K562 (cell line): ENCODE measurements around the gene EXOC4. TPM values are rescaled to one million over a fixed set of nuclear protein-coding genes. Genes with fewer than 3 reads are reported as not detected.

Experiments used
- ATAC-seq: fragments of 200-7000 bp; cut with Tn5 transposase; 3 replicates; pipeline ENCODE4 v1.9.1; 2020; ENCODE audit warnings: moderate library complexity
- BruUV-seq: library from RNA; stranded (reverse); fragments of 400-500 nt; replicated peaks from 2 replicates; lab custom pipeline; 2021; lab: Mats Ljungman, UMichigan
- CTCF ChIA-PET: fragments of 300-600 bp; formaldehyde crosslinking; extraction: SDS; loops from one replicate; lab custom pipeline; 2021; ENCODE audit warnings: low intra/inter-chr PET ratio; lab: Yijun Ruan, JAX
- POLR2A ChIA-PET: fragments of 300-600, 350-650 bp; sonication (Branson Sonifier 250); formaldehyde crosslinking; extraction: SDS; loops from one replicate; lab custom pipeline; 2021; ENCODE audit warnings: antibody characterized with exemption, inconsistent platforms; lab: Yijun Ruan, JAX
- DNase-seq, 4 experiments: peaks; one replicate each; pipeline versions ENCODE4 v3.0.0 to v3.0.0-alpha.2; 2011 to 2018; ENCODE audit warnings: low spot score in 3 of 4, mixed read lengths in 3 of 4; ENCODE audit errors: extremely low read depth in 1 of 4
- FAIRE-seq: peaks from 2 replicates; lab custom pipeline; 2011; peaks lifted over from hg19 to GRCh38; lab: Jason Lieb, UNC
- H2AFZ ChIP-seq: 2 replicates; pipeline ENCODE4 v1.6.0; 2011; ENCODE audit warnings: low read depth, low read length, control low read depth, inconsistent platforms
- H3K27ac ChIP-seq: fragments of 200-600 bp; 3 replicates; pipeline ENCODE4 v1.8.0; 2011; ENCODE audit warnings: low read depth, mild to moderate bottlenecking, control low read depth, inconsistent platforms, low read length, moderate library complexity, mixed read lengths; ENCODE audit errors: extremely low read depth
- H3K27me3 ChIP-seq, 2 experiments: fragments of 300-600 bp in 1 of 2; 2 replicates in 1 of 2; 3 replicates in 1 of 2; pipeline versions ENCODE4 v1.6.0 to v1.8.0; 2011; ENCODE audit warnings: inconsistent platforms in 2 of 2, low read length in 2 of 2, mild to moderate bottlenecking in 1 of 2, mixed read lengths in 1 of 2, moderate library complexity in 1 of 2; ENCODE audit not compliant: control insufficient read depth in 2 of 2, insufficient read depth in 2 of 2
- H3K36me3 ChIP-seq: fragments of 300-600 bp; 3 replicates; pipeline ENCODE4 v1.8.0; 2011; ENCODE audit warnings: mild to moderate bottlenecking, low read length, inconsistent platforms; ENCODE audit not compliant: control insufficient read depth, insufficient read depth
- H3K4me1 ChIP-seq, 2 experiments: fragments of 200-600 bp in 1 of 2; replicated peaks in 1 of 2; 2 replicates in 1 of 2; 3 replicates in 1 of 2; pipeline versions ENCODE4 v1.5.1 to v1.8.0; 2011; ENCODE audit warnings: inconsistent platforms in 2 of 2, low read length in 2 of 2, mild to moderate bottlenecking in 1 of 2, mixed read lengths in 1 of 2, moderate library complexity in 1 of 2; ENCODE audit not compliant: control insufficient read depth in 2 of 2, insufficient read depth in 2 of 2
- H3K4me2 ChIP-seq: 2 replicates; pipeline ENCODE4 v1.6.1; 2011; ENCODE audit warnings: low read length, control low read depth, inconsistent platforms, mixed read lengths; ENCODE audit not compliant: insufficient read depth
- H3K4me3 ChIP-seq: fragments of 200-600 bp; sonication (generic), shearing (Covaris generic); 2 replicates; pipeline ENCODE4 v1.5.1; 2016; ENCODE audit warnings: control low read depth, inconsistent platforms
- H3K79me2 ChIP-seq: fragments of 200-600 bp; 3 replicates; pipeline ENCODE4 v1.8.0; 2011; ENCODE audit warnings: low read length, inconsistent platforms; ENCODE audit not compliant: control insufficient read depth, insufficient read depth
- H3K9ac ChIP-seq, 2 experiments: 2 replicates each; pipeline versions ENCODE4 v1.6.0 to v1.6.1; 2011; ENCODE audit warnings: low read depth in 2 of 2, low read length in 2 of 2, control low read depth in 1 of 2, inconsistent platforms in 1 of 2, mild to moderate bottlenecking in 1 of 2, mixed read lengths in 1 of 2; ENCODE audit not compliant: insufficient read depth in 1 of 2
- H3K9me1 ChIP-seq: one replicate; pipeline ENCODE4 v1.6.0; 2011; ENCODE audit warnings: inconsistent platforms, mild to moderate bottlenecking, low read length, moderate library complexity; ENCODE audit not compliant: control insufficient read depth, insufficient read depth
- H3K9me3 ChIP-seq: replicated peaks from 2 replicates; pipeline ENCODE4 v1.5.1; 2011; ENCODE audit warnings: low read depth, low read length, inconsistent platforms; ENCODE audit not compliant: control insufficient read depth, insufficient read depth
- H4K20me1 ChIP-seq: replicated peaks from 2 replicates; pipeline ENCODE4 v1.6.1; 2011; ENCODE audit warnings: low read length, inconsistent platforms, mixed read lengths; ENCODE audit not compliant: control insufficient read depth, insufficient read depth
- ATF7 ChIP-seq: fragments of 450-650 bp; IDR thresholded peaks from 2 replicates; pipeline ENCODE4 v1.7.1; 2014; ENCODE audit warnings: mild to moderate bottlenecking, moderate library complexity
- BRF1 ChIP-seq: IDR thresholded peaks from 3 replicates; pipeline ENCODE4 v1.6.1; 2011; ENCODE audit warnings: borderline replicate concordance, mild to moderate bottlenecking; ENCODE audit not compliant: insufficient read length; ENCODE audit errors: extremely low read depth
- IRF1 ChIP-seq: sonication (generic); formaldehyde crosslinking; IDR thresholded peaks from 2 replicates; pipeline ENCODE4 v1.8.0; 2022; ENCODE audit warnings: missing genetic modification reagents, mild to moderate bottlenecking, borderline replicate concordance
- JUND ChIP-seq, 2 experiments: IDR thresholded peaks; 2 replicates in 1 of 2; 3 replicates in 1 of 2; pipeline ENCODE4 v1.6.1; 2011; ENCODE audit warnings: borderline replicate concordance in 2 of 2, low read depth in 2 of 2, low read length in 2 of 2, improper control_type of control experiment in 1 of 2, missing biosample characterization in 1 of 2, missing genetic modification characterization in 1 of 2, missing genetic modification reagents in 1 of 2
- LCOR ChIP-seq: sonication (generic); formaldehyde crosslinking; IDR thresholded peaks from 2 replicates; pipeline ENCODE4 v1.8.0; 2022; ENCODE audit warnings: mild to moderate bottlenecking, missing genetic modification reagents
- MIER1 ChIP-seq: fragments of 450-650 bp; IDR thresholded peaks from 2 replicates; pipeline ENCODE4 v1.6.1; 2016; ENCODE audit warnings: antibody characterized with exemption, mild to moderate bottlenecking, low read depth
- TCFL5 ChIP-seq: fragments of 250-450 bp; sonication (Bioruptor Pico); conservative IDR thresholded peaks from 2 replicates; pipeline ENCODE4 v1.6.1; 2021; ENCODE audit warnings: mild to moderate bottlenecking, moderate library complexity, matching md5 sums
- ZNF830 ChIP-seq: fragments of 250-450 bp; sonication (Bioruptor Pico); IDR thresholded peaks from 2 replicates; pipeline ENCODE4 v1.5.0; 2021; ENCODE audit warnings: mild to moderate bottlenecking
- ZZZ3 ChIP-seq: fragments of 450-650 bp; IDR thresholded peaks from 2 replicates; pipeline ENCODE4 v1.6.1; 2016; ENCODE audit warnings: antibody characterized with exemption, mild to moderate bottlenecking, moderate library complexity
- WGBS: fragments of 100-300 bp; shearing (Covaris generic); methylation state at CpG from one replicate; pipeline ENCODE4 v1.1.6; 2016; ENCODE audit warnings: low coverage, mixed read lengths; ENCODE audit not compliant: insufficient coverage; ENCODE audit errors: missing lambda C conversion rate; 5-methylcytosine and 5-hydroxymethylcytosine counted together
- in situ Hi-C: fragments of 300-500 bp; cut with MboI; formaldehyde crosslinking; loops from 4 replicates; pipeline ENCODE4 v1.15.0; 2018; ENCODE audit warnings: inconsistent platforms, mixed read lengths
- intact Hi-C: fragments of 100-400 bp; cut with micrococcal nuclease; formaldehyde crosslinking; loops from 2 replicates; pipeline ENCODE4 v1.14.2; 2022
- polyA plus RNA-seq, 8 experiments: library from polyadenylated mRNA; depleted of rRNA in 4 of 8; stranded (reverse) in 5 of 8; unstranded in 3 of 8; fragments of >200 nt; fragmentation: Nextera tagmentation in 2 of 8; fragmentation: Illumina TruSeq in 1 of 8; extraction: Ambion mirVana in 2 of 8; extraction: Trizol in 1 of 8; gene quantifications; 2 replicates each; pipeline versions ENCODE4 v1.2.1 to v1.2.3, GENCODE V29; 2011 to 2014; ENCODE audit warnings: inconsistent platforms in 1 of 8, missing spikeins in 1 of 8
- total RNA-seq, 7 experiments: library from RNA; depleted of rRNA in 6 of 7; stranded (reverse); fragments of >200 nt in 6 of 7; fragmentation: Illumina TruSeq in 2 of 7; extraction: Trizol in 2 of 7; gene quantifications; 2 replicates each; pipeline versions ENCODE4 v1.2.1 to v1.2.3, GENCODE V29; 2011 to 2021; ENCODE audit warnings: low replicate concordance in 1 of 7
- TF ChIP-seq, protein P1 (sequence below): fragments of 450-650 bp; IDR thresholded peaks from 2 replicates; pipeline ENCODE4 v1.6.1; 2017; ENCODE audit warnings: antibody characterized with exemption, mild to moderate bottlenecking

The EXOC4 gene
- total and polyA plus RNA-seq, 9 of the 15 experiments (the other 6 are each of a cell fraction or from before 2014, with no cell fraction given): 18.5 to 73.1 (median 46.6) TPM

- FAIRE-seq: no peak
- no peak overlapping the region for H3K9ac ChIP-seq
- no peak for ATAC-seq
- POLR2A ChIA-PET: no interaction called here
- intact Hi-C loops (no loop called here), in situ Hi-C loops (no loop called here)
- WGBS: 47% methylated on average over 4 of the region's 4 CpGs
- no TSS peak for BruUV-seq
- no peak overlapping the region for H3K27ac ChIP-seq
- no peak overlapping the region for H3K4me2 ChIP-seq
- H3K27me3 ChIP-seq: no peaks in the 10 kb centered on the region
- H4K20me1 ChIP-seq: no peaks in the 10 kb centered on the region
- H3K9me1 ChIP-seq: no peaks in the 10 kb centered on the region
- no peak overlapping the region for H3K4me3 ChIP-seq
- no peak overlapping the region for H2AFZ ChIP-seq
- H3K4me1 ChIP-seq: no peaks in the 10 kb centered on the region
- TF ChIP-seq ZZZ3 (no peak), MIER1 (no peak), LCOR (CRISPR knock-in tag) (no peak), JUND (IDR thresholded peaks at IDR 0.05; ENCODE audit: borderline replicate concordance, low read depth, low read length) (no peak), JUND (tag; IDR thresholded peaks at IDR 0.05; ENCODE audit: borderline replicate concordance, low read depth, low read length) (no peak), BRF1 (no peak)
- CTCF ChIA-PET: no interaction called here
- H3K9me3 ChIP-seq: no peaks in the 10 kb centered on the region
- H3K79me2 ChIP-seq: no peaks in the 10 kb centered on the region
- no peaks in the 10 kb centered on the region for H3K36me3 ChIP-seq
- DNase-seq: no peak
These were observed 519.0 kb downstream of the EXOC4 start for GRCh38 chr7:133771788-133772419.

DNA sequence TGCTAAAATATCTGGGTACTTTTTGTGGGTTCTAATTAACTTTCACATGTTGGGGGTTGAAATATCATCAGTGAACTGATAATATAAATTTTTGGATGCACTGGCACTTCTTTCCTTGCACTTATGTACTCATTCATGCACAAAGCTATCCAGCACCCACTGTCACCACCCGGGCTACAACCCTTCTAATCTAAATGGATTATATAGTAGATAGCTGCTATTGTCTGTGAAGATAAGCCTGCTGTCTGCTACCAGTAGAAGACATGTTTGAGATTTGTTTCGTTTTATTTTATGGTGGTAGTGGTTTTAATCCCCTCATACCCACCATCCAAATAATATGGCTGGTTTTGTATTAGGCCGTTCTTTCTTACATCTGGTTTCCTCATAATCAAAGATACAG lies 520.7 kb downstream of the EXOC4 start:
- no peak overlapping the region for H3K27ac ChIP-seq
- H3K36me3 ChIP-seq: no peaks in the 10 kb centered on the region
- WGBS: 21% methylated on average over 3 of the region's 3 CpGs
- H3K9me3 ChIP-seq: no peaks in the 10 kb centered on the region
- H2AFZ ChIP-seq: no peak overlapping the region
- no peak overlapping the region for H3K9ac ChIP-seq
- ChIA-PET POLR2A (interaction anchor here (0.8 kb wide), 1 partner anchor 21 kb away, joined by 3 read pairs; no protein-coding TSS in a partner anchor), CTCF (no interaction called here)
- no peaks in the 10 kb centered on the region for H3K9me1 ChIP-seq
- no peaks in the 10 kb centered on the region for H3K4me1 ChIP-seq
- no TSS peak for BruUV-seq
- H3K27me3 ChIP-seq: no peaks in the 10 kb centered on the region
- no peak for FAIRE-seq
- intact Hi-C loops: no loop called here
- H4K20me1 ChIP-seq: no peaks in the 10 kb centered on the region
- no peak overlapping the region for H3K4me2 ChIP-seq
- in situ Hi-C loops: no loop called here
- H3K79me2 ChIP-seq: no peaks in the 10 kb centered on the region
- DNase-seq: no peak
- ATAC-seq: no peak
- no peak overlapping the region for H3K4me3 ChIP-seq
- TF ChIP-seq TCFL5 (CRISPR knock-in tag) (no peak), ZNF830 (CRISPR knock-in tag) (no peak), IRF1 (CRISPR knock-in tag) (no peak), ATF7 (no peak)
- TF ChIP-seq, protein P1, sequence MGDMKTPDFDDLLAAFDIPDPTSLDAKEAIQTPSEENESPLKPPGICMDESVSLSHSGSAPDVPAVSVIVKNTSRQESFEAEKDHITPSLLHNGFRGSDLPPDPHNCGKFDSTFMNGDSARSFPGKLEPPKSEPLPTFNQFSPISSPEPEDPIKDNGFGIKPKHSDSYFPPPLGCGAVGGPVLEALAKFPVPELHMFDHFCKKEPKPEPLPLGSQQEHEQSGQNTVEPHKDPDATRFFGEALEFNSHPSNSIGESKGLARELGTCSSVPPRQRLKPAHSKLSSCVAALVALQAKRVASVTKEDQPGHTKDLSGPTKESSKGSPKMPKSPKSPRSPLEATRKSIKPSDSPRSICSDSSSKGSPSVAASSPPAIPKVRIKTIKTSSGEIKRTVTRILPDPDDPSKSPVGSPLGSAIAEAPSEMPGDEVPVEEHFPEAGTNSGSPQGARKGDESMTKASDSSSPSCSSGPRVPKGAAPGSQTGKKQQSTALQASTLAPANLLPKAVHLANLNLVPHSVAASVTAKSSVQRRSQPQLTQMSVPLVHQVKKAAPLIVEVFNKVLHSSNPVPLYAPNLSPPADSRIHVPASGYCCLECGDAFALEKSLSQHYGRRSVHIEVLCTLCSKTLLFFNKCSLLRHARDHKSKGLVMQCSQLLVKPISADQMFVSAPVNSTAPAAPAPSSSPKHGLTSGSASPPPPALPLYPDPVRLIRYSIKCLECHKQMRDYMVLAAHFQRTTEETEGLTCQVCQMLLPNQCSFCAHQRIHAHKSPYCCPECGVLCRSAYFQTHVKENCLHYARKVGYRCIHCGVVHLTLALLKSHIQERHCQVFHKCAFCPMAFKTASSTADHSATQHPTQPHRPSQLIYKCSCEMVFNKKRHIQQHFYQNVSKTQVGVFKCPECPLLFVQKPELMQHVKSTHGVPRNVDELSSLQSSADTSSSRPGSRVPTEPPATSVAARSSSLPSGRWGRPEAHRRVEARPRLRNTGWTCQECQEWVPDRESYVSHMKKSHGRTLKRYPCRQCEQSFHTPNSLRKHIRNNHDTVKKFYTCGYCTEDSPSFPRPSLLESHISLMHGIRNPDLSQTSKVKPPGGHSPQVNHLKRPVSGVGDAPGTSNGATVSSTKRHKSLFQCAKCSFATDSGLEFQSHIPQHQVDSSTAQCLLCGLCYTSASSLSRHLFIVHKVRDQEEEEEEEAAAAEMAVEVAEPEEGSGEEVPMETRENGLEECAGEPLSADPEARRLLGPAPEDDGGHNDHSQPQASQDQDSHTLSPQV: no peak
